Measurements from ENCODE around the gene PMCH.

Gene PMCH

DNA sequence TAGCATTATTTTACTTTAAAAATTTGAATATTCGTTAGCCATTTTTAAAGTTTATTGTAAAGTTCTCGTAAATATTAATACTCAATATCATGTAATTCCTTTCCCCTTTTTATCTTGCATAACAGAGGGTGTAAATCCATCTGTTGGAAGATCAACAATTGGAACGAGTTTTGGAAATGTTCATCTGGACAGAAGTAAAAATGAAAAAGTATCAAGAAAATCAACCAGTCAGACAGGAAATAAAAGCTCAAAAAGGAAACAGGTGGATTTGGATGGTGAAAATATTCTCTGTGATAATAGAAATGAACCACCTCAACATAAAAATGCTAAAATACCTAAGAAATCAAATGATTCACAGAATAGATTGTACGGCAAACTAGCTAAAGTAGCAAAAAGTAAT, 1.8 kb downstream of the PMCH start:
- Histone ChIP-seq H2AFZ (ENCODE audit: low read depth, low read length, severe bottlenecking) (no peak overlapping the region), H3K27ac (ENCODE audit: low read depth, low read length) (no peak overlapping the region), H3K9me3 (ENCODE audit: insufficient read depth, low read length) (no peaks in the 10 kb centered on the region), H3K9me2 (replicated peaks; ENCODE audit: insufficient read depth, low read length) (no peaks in the 10 kb centered on the region), H3K4me2 (ENCODE audit: low read depth, low read length, poor library complexity, severe bottlenecking) (no peak overlapping the region), H3K4me3 (ENCODE audit: insufficient read depth, low read length, poor library complexity, severe bottlenecking) (no peak overlapping the region), H3K79me2 (ENCODE audit: insufficient read depth, low read length) (no peaks in the 10 kb centered on the region), H3K9ac (ENCODE audit: low read length) (no peak overlapping the region), H3F3A (ENCODE audit: insufficient read depth) (peaks cover 14% of the 10 kb centered on the region; the same call in 1 of the 2 replicates), H3K36me3 (ENCODE audit: low read length) (peaks cover 27% of the 10 kb centered on the region), H4K20me1 (ENCODE audit: low read depth, low read length) (no peaks in the 10 kb centered on the region), H3K27me3 (ENCODE audit: low read length) (no peaks in the 10 kb centered on the region)
- TF ChIP-seq EZH2phosphoT487 (conservative IDR thresholded peaks at IDR 0.05; ENCODE audit: low read length): no peak
- TF ChIP-seq, protein P1, sequence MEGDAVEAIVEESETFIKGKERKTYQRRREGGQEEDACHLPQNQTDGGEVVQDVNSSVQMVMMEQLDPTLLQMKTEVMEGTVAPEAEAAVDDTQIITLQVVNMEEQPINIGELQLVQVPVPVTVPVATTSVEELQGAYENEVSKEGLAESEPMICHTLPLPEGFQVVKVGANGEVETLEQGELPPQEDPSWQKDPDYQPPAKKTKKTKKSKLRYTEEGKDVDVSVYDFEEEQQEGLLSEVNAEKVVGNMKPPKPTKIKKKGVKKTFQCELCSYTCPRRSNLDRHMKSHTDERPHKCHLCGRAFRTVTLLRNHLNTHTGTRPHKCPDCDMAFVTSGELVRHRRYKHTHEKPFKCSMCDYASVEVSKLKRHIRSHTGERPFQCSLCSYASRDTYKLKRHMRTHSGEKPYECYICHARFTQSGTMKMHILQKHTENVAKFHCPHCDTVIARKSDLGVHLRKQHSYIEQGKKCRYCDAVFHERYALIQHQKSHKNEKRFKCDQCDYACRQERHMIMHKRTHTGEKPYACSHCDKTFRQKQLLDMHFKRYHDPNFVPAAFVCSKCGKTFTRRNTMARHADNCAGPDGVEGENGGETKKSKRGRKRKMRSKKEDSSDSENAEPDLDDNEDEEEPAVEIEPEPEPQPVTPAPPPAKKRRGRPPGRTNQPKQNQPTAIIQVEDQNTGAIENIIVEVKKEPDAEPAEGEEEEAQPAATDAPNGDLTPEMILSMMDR (IDR thresholded peaks at IDR 0.05; ENCODE audit: insufficient read depth, low read length, poor library complexity, severe bottlenecking): no peak

DNA sequence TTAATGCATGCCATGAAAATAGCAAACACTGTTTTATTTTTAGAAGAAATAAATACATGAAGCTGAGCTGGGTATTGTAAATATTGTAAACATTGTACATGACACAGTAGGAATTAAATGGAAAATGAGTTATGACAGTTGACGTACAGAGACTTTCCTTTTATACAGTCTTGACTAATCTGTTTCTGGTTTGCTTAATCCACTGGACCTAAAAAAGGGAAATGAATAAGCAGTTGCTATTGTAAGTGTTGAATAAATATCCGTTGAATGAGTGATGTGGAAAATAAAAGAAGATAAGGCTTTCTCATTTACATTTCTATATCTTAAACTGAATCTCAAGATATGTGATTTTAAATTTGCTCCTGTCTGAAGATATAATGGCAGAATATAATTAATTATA, 15.0 kb downstream of the PMCH start:
- H3K4me2 ChIP-seq (ENCODE audit: low read depth, low read length, poor library complexity, severe bottlenecking): no peak overlapping the region
- H3K79me2 ChIP-seq (ENCODE audit: insufficient read depth, low read length): no peaks in the 10 kb centered on the region
- peaks cover 17% of the 10 kb centered on the region for H3K36me3 ChIP-seq (ENCODE audit: low read length)
- no peaks in the 10 kb centered on the region for H3K9me3 ChIP-seq (ENCODE audit: insufficient read depth, low read length)
- no peak overlapping the region for H3K4me3 ChIP-seq (ENCODE audit: insufficient read depth, low read length, poor library complexity, severe bottlenecking)
- no peak overlapping the region for H3K9ac ChIP-seq (ENCODE audit: low read length)
- no peaks in the 10 kb centered on the region for H3K27me3 ChIP-seq (ENCODE audit: low read length)
- no peaks in the 10 kb centered on the region for H4K20me1 ChIP-seq (ENCODE audit: low read depth, low read length)
- H2AFZ ChIP-seq (ENCODE audit: low read depth, low read length, severe bottlenecking): no peak overlapping the region
- no peak overlapping the region for H3K27ac ChIP-seq (ENCODE audit: low read depth, low read length)
- no peaks in the 10 kb centered on the region for H3F3A ChIP-seq (ENCODE audit: insufficient read depth)
- no peak for TF ChIP-seq EZH2phosphoT487 (conservative IDR thresholded peaks at IDR 0.05; ENCODE audit: low read length)
- TF ChIP-seq, protein P1 (IDR thresholded peaks at IDR 0.05; ENCODE audit: insufficient read depth, low read length, poor library complexity, severe bottlenecking): no peak
- H3K9me2 ChIP-seq (replicated peaks; ENCODE audit: insufficient read depth, low read length): no peaks in the 10 kb centered on the region

DNA sequence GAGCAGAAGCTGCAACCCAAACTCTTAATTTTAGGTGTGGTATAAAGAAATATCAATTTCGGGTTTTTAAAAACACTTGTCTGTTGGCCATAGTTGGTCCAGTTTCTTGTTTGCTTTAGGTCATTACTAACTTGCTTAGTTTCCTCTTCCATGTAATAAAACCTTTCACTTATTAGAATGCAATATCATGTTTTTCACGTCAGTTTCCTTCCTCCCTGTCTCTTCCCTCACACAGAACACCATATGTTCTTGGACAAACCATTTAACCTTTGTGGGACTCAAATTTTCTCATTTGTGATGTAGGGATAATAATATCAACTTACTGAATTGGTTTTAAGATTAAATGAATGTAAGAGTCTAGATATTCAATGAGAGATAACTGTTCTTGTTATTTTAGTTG, 22.9 kb downstream of the PMCH start:
- Histone ChIP-seq H3K36me3 (ENCODE audit: low read length) (peaks cover 27% of the 10 kb centered on the region), H3K79me2 (ENCODE audit: insufficient read depth, low read length) (no peaks in the 10 kb centered on the region), H3K9me2 (replicated peaks; ENCODE audit: insufficient read depth, low read length) (no peaks in the 10 kb centered on the region), H3K27me3 (ENCODE audit: low read length) (no peaks in the 10 kb centered on the region), H3K9ac (ENCODE audit: low read length) (no peak overlapping the region), H3K9me3 (ENCODE audit: insufficient read depth, low read length) (no peaks in the 10 kb centered on the region), H3K4me2 (ENCODE audit: low read depth, low read length, poor library complexity, severe bottlenecking) (no peak overlapping the region), H3K27ac (ENCODE audit: low read depth, low read length) (no peak overlapping the region), H2AFZ (ENCODE audit: low read depth, low read length, severe bottlenecking) (no peak overlapping the region), H3K4me3 (ENCODE audit: insufficient read depth, low read length, poor library complexity, severe bottlenecking) (no peak overlapping the region), H4K20me1 (ENCODE audit: low read depth, low read length) (no peaks in the 10 kb centered on the region), H3F3A (ENCODE audit: insufficient read depth) (no peaks in the 10 kb centered on the region)
- no peak for TF ChIP-seq EZH2phosphoT487 (conservative IDR thresholded peaks at IDR 0.05; ENCODE audit: low read length)
- TF ChIP-seq, protein P1 (IDR thresholded peaks at IDR 0.05; ENCODE audit: insufficient read depth, low read length, poor library complexity, severe bottlenecking): no peak
